Liver (tissue), 3 donors: ENCODE data around the gene RAP2C.

Experiments used
- ATF3 ChIP-seq: IDR thresholded peaks from 2 replicates; pipeline ENCODE4 v1.6.1; 2016; ENCODE audit warnings: antibody characterized with exemption
- CTCF ChIP-seq: fragments of 150-350 bp; IDR thresholded peaks from 2 replicates; pipeline ENCODE4 v1.5.1; 2017; ENCODE audit warnings: improper control_type of control experiment, low read depth, low read length; ENCODE audit not compliant: missing input control
- EGR1 ChIP-seq, 2 donors: IDR thresholded peaks; 2 replicates each; pipeline ENCODE4 v1.6.1; 2016 to 2018; ENCODE audit warnings: antibody characterized with exemption in 2 of 2, low read depth in 2 of 2
- GABPA ChIP-seq, 2 donors: IDR thresholded peaks in 1 of 2; conservative IDR thresholded peaks in 1 of 2; 2 replicates each; pipeline ENCODE4 v1.6.1; 2016; ENCODE audit warnings: antibody characterized with exemption in 2 of 2, mild to moderate bottlenecking in 1 of 2, moderate library complexity in 1 of 2
- JUND ChIP-seq, 2 donors: IDR thresholded peaks; 2 replicates each; pipeline ENCODE4 v1.6.1; 2016; ENCODE audit warnings: antibody characterized with exemption in 2 of 2
- MAX ChIP-seq: IDR thresholded peaks from 2 replicates; pipeline ENCODE4 v1.6.1; 2016; ENCODE audit warnings: antibody characterized with exemption
- RAD21 ChIP-seq, 2 donors: IDR thresholded peaks; 2 replicates each; pipeline ENCODE4 v1.6.1; 2016; ENCODE audit warnings: antibody characterized with exemption in 2 of 2, mild to moderate bottlenecking in 2 of 2
- REST ChIP-seq: IDR thresholded peaks from 2 replicates; pipeline ENCODE4 v1.6.1; 2016; ENCODE audit warnings: antibody characterized with exemption, mild to moderate bottlenecking
- RXRA ChIP-seq, 2 donors: IDR thresholded peaks; 2 replicates each; pipeline ENCODE4 v1.6.1; 2017 to 2018; ENCODE audit warnings: antibody characterized with exemption in 2 of 2, mild to moderate bottlenecking in 1 of 2
- SP1 ChIP-seq: IDR thresholded peaks from 2 replicates; pipeline ENCODE4 v1.6.1; 2018; ENCODE audit warnings: antibody characterized with exemption, mild to moderate bottlenecking
- TAF1 ChIP-seq: conservative IDR thresholded peaks from 2 replicates; pipeline ENCODE4 v1.6.1; 2016; ENCODE audit warnings: antibody characterized with exemption, mild to moderate bottlenecking
- ZBTB33 ChIP-seq: IDR thresholded peaks from 2 replicates; pipeline ENCODE4 v1.6.1; 2016; ENCODE audit warnings: antibody characterized with exemption
- donor health status: healthy.
- donor health status: healthy.

- no peak for TF ChIP-seq REST
- TF ChIP-seq MAX: no peak
- no peak for TF ChIP-seq CTCF
- no peak for TF ChIP-seq ZBTB33
- no peak for TF ChIP-seq SP1
- TF ChIP-seq RXRA (IDR thresholded peaks at IDR 0.05): no peak
- TF ChIP-seq JUND (IDR thresholded peaks at IDR 0.05): no peak
- no peak for TF ChIP-seq TAF1
- TF ChIP-seq ATF3: no peak
- TF ChIP-seq GABPA (IDR thresholded peaks at IDR 0.05 in 1 of 2, conservative IDR thresholded peaks at IDR 0.05 in 1 of 2): no peak
- no peak for TF ChIP-seq EGR1 (IDR thresholded peaks at IDR 0.05; ENCODE audit: low read depth in 2 of 2)
- TF ChIP-seq RAD21 (IDR thresholded peaks at IDR 0.05): no peak
Measured at GRCh38 chrX:132231587-132231986, 12.3 kb upstream of the RAP2C start.
